Esophagus muscularis mucosa (tissue), 4 donors: ENCODE measurements around the gene FLRT1. TPM values are rescaled to one million over a fixed set of nuclear protein-coding genes. Genes with fewer than 3 reads are reported as not detected.

Experiments
- DNase-seq: peaks from one replicate; pipeline ENCODE4 v3.0.0-alpha.2; 2017; ENCODE audit errors: extremely low spot score
- H3K27ac ChIP-seq, 4 donors: fragments of 200-600 bp; sonication (generic); replicated peaks in 1 of 4; 1 replicate in 3 of 4; 2 replicates in 1 of 4; pipeline ENCODE4 v1.5.1; 2016 to 2019; ENCODE audit warnings: mild to moderate bottlenecking in 1 of 4
- H3K27me3 ChIP-seq, 4 donors: fragments of 200-600 bp; sonication (generic); one replicate each; pipeline versions ENCODE4 v1.5.1 to v1.6.0; 2016 to 2019
- H3K36me3 ChIP-seq, 4 donors: fragments of 200-600 bp; sonication (generic); one replicate each; pipeline ENCODE4 v1.5.1; 2016 to 2019
- H3K4me1 ChIP-seq, 4 donors: fragments of 200-600 bp; sonication (generic); one replicate each; pipeline ENCODE4 v1.5.1; 2016 to 2019
- H3K4me3 ChIP-seq, 4 donors: fragments of 200-600 bp; sonication (generic); 1 replicate in 2 of 4; 2 replicates in 2 of 4; pipeline ENCODE4 v1.5.1; 2016 to 2019; ENCODE audit warnings: mild to moderate bottlenecking in 4 of 4, moderate library complexity in 1 of 4
- H3K9me3 ChIP-seq, 4 donors: fragments of 200-600 bp; sonication (generic); 1 replicate in 3 of 4; 2 replicates in 1 of 4; pipeline ENCODE4 v1.5.1; 2016 to 2019
- CTCF ChIP-seq, 3 experiments: fragments of 200-600 bp in 2 of 3; fragments of 450-650 bp in 1 of 3; sonication (generic) in 2 of 3; IDR thresholded peaks; one replicate each; pipeline ENCODE4 v1.5.1; 2017 to 2019; ENCODE audit warnings: antibody characterized with exemption in 3 of 3, mild to moderate bottlenecking in 2 of 3, moderate library complexity in 1 of 3
- EP300 ChIP-seq: sonication (generic); formaldehyde crosslinking; IDR thresholded peaks from one replicate; pipeline ENCODE4 v1.6.1; 2017; ENCODE audit warnings: antibody characterized with exemption
- POLR2A ChIP-seq: fragments of 450-650 bp; IDR thresholded peaks from one replicate; pipeline ENCODE4 v1.6.1; 2017; ENCODE audit warnings: antibody characterized with exemption, moderate library complexity, mild to moderate bottlenecking, low read depth
- POLR2AphosphoS5 ChIP-seq, 2 donors: sonication (generic); formaldehyde crosslinking; IDR thresholded peaks; one replicate each; pipeline ENCODE4 v1.6.1; 2017; ENCODE audit warnings: antibody characterized with exemption in 2 of 2
- WGBS: methylation state at CpG from one replicate; pipeline ENCODE4 v1.1.5; 2018; 5-methylcytosine and 5-hydroxymethylcytosine counted together
- intact Hi-C: fragments of 100-400 bp; cut with DNase I; formaldehyde crosslinking; loops from one replicate; pipeline ENCODE4 v1.15.1; 2023
- total RNA-seq, 4 donors: library from RNA; depleted of rRNA; stranded (reverse); fragments of >200 nt; gene quantifications; one replicate each; pipeline versions ENCODE4 v1.1.0 to v1.2.1, GENCODE V29; 2016

Gene FLRT1
- total RNA-seq, 4 donors from 2014 or later: 2.1 to 5.0 (median 3.1) TPM

- Histone ChIP-seq H3K4me3 (no peak overlapping the region), H3K27me3 (peaks cover 0 to under 1% (median 0%) of the 10 kb centered on the region in 4 donors), H3K9me3 (no peaks in the 10 kb centered on the region), H3K36me3 (no peaks in the 10 kb centered on the region), H3K27ac (no peak overlapping the region), H3K4me1 (peaks cover 14 to 37% (median 24%) of the 10 kb centered on the region in 4 donors)
- intact Hi-C loops: no loop called here
- no peak for TF ChIP-seq EP300
- no peak for TF ChIP-seq POLR2AphosphoS5 (IDR thresholded peaks at IDR 0.05)
- no peak for TF ChIP-seq CTCF (IDR thresholded peaks at IDR 0.05)
- TF ChIP-seq POLR2A: no peak
- no peak for DNase-seq
- 60% methylated on average over 4 of the region's 8 CpGs for WGBS
These were observed 19.3 kb downstream of the FLRT1 start for GRCh38 chr11:64055077-64055476.

- Histone ChIP-seq H3K27me3 (peaks cover 0 to 7% (median 0%) of the 10 kb centered on the region in 4 donors), H3K4me3 (no peak overlapping the region), H3K4me1 (peaks cover 25 to 49% (median 34%) of the 10 kb centered on the region in 4 donors), H3K27ac (peak overlapping the region in 3 of 4 donors; percentile 31 to 52 (median 34)), H3K9me3 (no peaks in the 10 kb centered on the region), H3K36me3 (no peaks in the 10 kb centered on the region)
- intact Hi-C loops: no loop called here
- WGBS: 72% methylated on average over 15 of the region's 15 CpGs
- DNase-seq: no peak
- TF ChIP-seq POLR2A (no peak), CTCF (IDR thresholded peaks at IDR 0.05) (no peak), EP300 (no peak), POLR2AphosphoS5 (IDR thresholded peaks at IDR 0.05) (no peak)
These were observed 20.6 kb downstream of the FLRT1 start for GRCh38 chr11:64056213-64056785.

GRCh38 chr11:64056861-64057260 is 21.1 kb downstream of the FLRT1 start:
- TF ChIP-seq POLR2AphosphoS5 (IDR thresholded peaks at IDR 0.05) (no peak), POLR2A (no peak), CTCF (IDR thresholded peaks at IDR 0.05) (no peak), EP300 (no peak)
- peaks cover 28 to 51% (median 36%) of the 10 kb centered on the region in 4 donors for H3K4me1 ChIP-seq
- peaks cover 0 to 7% (median 0%) of the 10 kb centered on the region in 4 donors for H3K27me3 ChIP-seq
- H3K36me3 ChIP-seq: no peaks in the 10 kb centered on the region
- H3K9me3 ChIP-seq: no peaks in the 10 kb centered on the region
- 79% methylated on average over 11 of the region's 13 CpGs for WGBS
- DNase-seq: no peak
- intact Hi-C loops: no loop called here
- H3K4me3 ChIP-seq: no peak overlapping the region
- H3K27ac ChIP-seq: peak overlapping the region in 3 of 4 donors; percentile 31 to 52 (median 34)

GRCh38 chr11:64057890-64058289 is 22.2 kb downstream of the FLRT1 start:
- Histone ChIP-seq H3K9me3 (no peaks in the 10 kb centered on the region), H3K27ac (no peak overlapping the region), H3K4me3 (no peak overlapping the region), H3K27me3 (peaks cover 0 to 17% (median 0%) of the 10 kb centered on the region in 4 donors), H3K4me1 (peaks cover 28 to 51% (median 36%) of the 10 kb centered on the region in 4 donors), H3K36me3 (no peaks in the 10 kb centered on the region)
- no peak for DNase-seq
- intact Hi-C loops: no loop called here
- TF ChIP-seq POLR2AphosphoS5 (IDR thresholded peaks at IDR 0.05): no peak
- TF ChIP-seq EP300: no peak
- no peak for TF ChIP-seq CTCF (IDR thresholded peaks at IDR 0.05)
- TF ChIP-seq POLR2A: no peak
- whole genome bisulfite sequencing: 92% methylated on average over 10 of the region's 10 CpGs

- intact Hi-C loops: no loop called here
- Histone ChIP-seq H3K4me3 (no peak overlapping the region), H3K27ac (no peak overlapping the region), H3K36me3 (no peaks in the 10 kb centered on the region), H3K4me1 (peaks cover 28 to 51% (median 36%) of the 10 kb centered on the region in 4 donors), H3K9me3 (no peaks in the 10 kb centered on the region), H3K27me3 (peaks cover 0 to 21% (median 0%) of the 10 kb centered on the region in 4 donors)
- TF ChIP-seq POLR2A (no peak), EP300 (no peak), CTCF (IDR thresholded peaks at IDR 0.05) (no peak), POLR2AphosphoS5 (IDR thresholded peaks at IDR 0.05) (no peak)
- 88% methylated on average over 14 of the region's 17 CpGs for WGBS
- DNase-seq: no peak
These were observed 22.8 kb downstream of the FLRT1 start for GRCh38 chr11:64058494-64058893.
